H9 (cell line): Measurements from ENCODE around the gene DRGX. TPM values are rescaled to one million over a fixed set of nuclear protein-coding genes. Genes with fewer than 3 reads are reported as not detected.

Experiments used
- DNase-seq: peaks from one replicate; pipeline ENCODE4 v3.0.0-alpha.2; 2017
- H2AFZ ChIP-seq: one replicate; pipeline ENCODE4 v1.6.1; 2013; ENCODE audit warnings: mild to moderate bottlenecking, low read length, control low read depth, moderate library complexity
- H2AK5ac ChIP-seq: 2 replicates; pipeline ENCODE4 v1.6.1; 2013; ENCODE audit warnings: low read length, control low read depth, mixed read lengths; ENCODE audit not compliant: insufficient read length
- H2BK120ac ChIP-seq: one replicate; pipeline ENCODE4 v1.6.1; 2013; ENCODE audit warnings: low read depth, mild to moderate bottlenecking, low read length, control low read depth, inconsistent platforms; ENCODE audit not compliant: poor library complexity, severe bottlenecking
- H2BK12ac ChIP-seq: 2 replicates; pipeline ENCODE4 v1.6.1; 2013; ENCODE audit warnings: low read length, control low read depth, mixed read lengths, low read depth; ENCODE audit not compliant: insufficient read length
- H2BK15ac ChIP-seq: 2 replicates; pipeline ENCODE4 v1.6.1; 2013; ENCODE audit warnings: low read depth, low read length, control low read depth
- H2BK20ac ChIP-seq: one replicate; pipeline ENCODE4 v1.6.1; 2013; ENCODE audit warnings: low read depth, mild to moderate bottlenecking, low read length, control low read depth, inconsistent platforms; ENCODE audit not compliant: poor library complexity, severe bottlenecking
- H2BK5ac ChIP-seq: 2 replicates; pipeline ENCODE4 v1.6.1; 2013; ENCODE audit warnings: low read length, control low read depth, mixed read lengths; ENCODE audit not compliant: insufficient read length
- H3K14ac ChIP-seq: 2 replicates; pipeline ENCODE4 v1.6.1; 2013; ENCODE audit warnings: low read length, control low read depth; ENCODE audit not compliant: insufficient read depth
- H3K18ac ChIP-seq: 2 replicates; pipeline ENCODE4 v1.6.1; 2013; ENCODE audit warnings: low read depth, mild to moderate bottlenecking, mixed read lengths, low read length, control low read depth; ENCODE audit not compliant: insufficient read length
- H3K23ac ChIP-seq: 2 replicates; pipeline ENCODE4 v1.6.1; 2013; ENCODE audit warnings: low read length, control low read depth, mixed read lengths, low read depth; ENCODE audit not compliant: insufficient read length
- H3K23me2 ChIP-seq: 2 replicates; pipeline ENCODE4 v1.6.1; 2013; ENCODE audit warnings: low read depth, mild to moderate bottlenecking, mixed read lengths, low read length, control low read depth; ENCODE audit not compliant: insufficient read length, poor library complexity, severe bottlenecking
- H3K27ac ChIP-seq: 2 replicates; pipeline ENCODE4 v1.5.1; 2013; ENCODE audit warnings: low read length, control low read depth, mixed read lengths, low read depth; ENCODE audit not compliant: insufficient read length
- H3K27me3 ChIP-seq: 2 replicates; pipeline ENCODE4 v1.6.1; 2013; ENCODE audit warnings: low read length, control low read depth, inconsistent platforms; ENCODE audit not compliant: insufficient read depth
- H3K4ac ChIP-seq: 2 replicates; pipeline ENCODE4 v1.6.1; 2013; ENCODE audit warnings: low read depth, mild to moderate bottlenecking, control low read depth, inconsistent platforms, low read length, moderate library complexity
- H3K4me1 ChIP-seq: 2 replicates; pipeline ENCODE4 v1.6.1; 2013; ENCODE audit warnings: low read length, control low read depth, inconsistent platforms; ENCODE audit not compliant: insufficient read depth
- H3K4me2 ChIP-seq: 2 replicates; pipeline ENCODE4 v1.6.1; 2013; ENCODE audit warnings: low read length, control low read depth, mixed read lengths; ENCODE audit not compliant: insufficient read length, insufficient read depth
- H3K56ac ChIP-seq: 2 replicates; pipeline ENCODE4 v1.6.1; 2013; ENCODE audit warnings: low read depth, mild to moderate bottlenecking, mixed read lengths, low read length, control low read depth; ENCODE audit not compliant: insufficient read length
- H3K79me1 ChIP-seq: 2 replicates; pipeline ENCODE4 v1.6.1; 2013; ENCODE audit warnings: low read depth, mild to moderate bottlenecking, moderate library complexity, low read length, control low read depth, inconsistent platforms; ENCODE audit not compliant: insufficient read depth, poor library complexity, severe bottlenecking
- H3K79me2 ChIP-seq: 2 replicates; pipeline ENCODE4 v1.6.1; 2013; ENCODE audit warnings: low read length, control low read depth, inconsistent platforms; ENCODE audit not compliant: insufficient read depth
- H3K9ac ChIP-seq: 2 replicates; pipeline ENCODE4 v1.6.1; 2013; ENCODE audit warnings: low read length, control low read depth, mixed read lengths; ENCODE audit not compliant: insufficient read length; ENCODE audit errors: extremely low read depth
- H3K9me3 ChIP-seq: one replicate; pipeline ENCODE4 v1.6.1; 2013; ENCODE audit warnings: low read depth, low read length, inconsistent platforms; ENCODE audit not compliant: control insufficient read depth
- H3T11ph ChIP-seq: one replicate; pipeline ENCODE4 v1.6.1; 2013; ENCODE audit warnings: mild to moderate bottlenecking, low read length, control low read depth, inconsistent platforms
- H4K20me1 ChIP-seq: one replicate; pipeline ENCODE4 v1.6.1; 2013; ENCODE audit not compliant: control insufficient read depth, insufficient read length, insufficient read depth
- H4K5ac ChIP-seq: 2 replicates; pipeline ENCODE4 v1.6.1; 2013; ENCODE audit warnings: low read depth, mild to moderate bottlenecking, mixed read lengths, low read length, control low read depth; ENCODE audit not compliant: insufficient read length
- H4K8ac ChIP-seq: replicated peaks from 2 replicates; pipeline ENCODE4 v1.6.1; 2013; ENCODE audit warnings: low read length, control low read depth, mixed read lengths, low read depth; ENCODE audit not compliant: insufficient read length
- H4K91ac ChIP-seq: 2 replicates; pipeline ENCODE4 v1.6.1; 2013; ENCODE audit warnings: low read depth, mild to moderate bottlenecking, moderate library complexity, mixed read lengths, low read length, control low read depth; ENCODE audit not compliant: insufficient read length
- H3K27ac Mint-ChIP-seq, 3 experiments: 2 replicates in 2 of 3; 3 replicates in 1 of 3; pipeline ENCODE4 v1.8.0; 2020 to 2021; ENCODE audit warnings: mixed read lengths in 3 of 3, mild to moderate bottlenecking in 1 of 3, moderate library complexity in 1 of 3
- H3K27me3 Mint-ChIP-seq: 2 replicates; pipeline ENCODE4 v1.8.0; 2021; ENCODE audit warnings: low read depth, mild to moderate bottlenecking, moderate library complexity, mixed read lengths
- H3K36me3 Mint-ChIP-seq, 3 experiments: 2 replicates in 2 of 3; 3 replicates in 1 of 3; pipeline ENCODE4 v1.8.0; 2020 to 2021; ENCODE audit warnings: low read depth in 3 of 3, mixed read lengths in 3 of 3; ENCODE audit not compliant: insufficient read depth in 1 of 3
- H3K4me1 Mint-ChIP-seq, 2 experiments: 2 replicates each; pipeline ENCODE4 v1.8.0; 2020; ENCODE audit warnings: mixed read lengths in 2 of 2
- H3K4me3 Mint-ChIP-seq, 2 experiments: 2 replicates in 1 of 2; 3 replicates in 1 of 2; pipeline ENCODE4 v1.8.0; 2020 to 2021; ENCODE audit warnings: mild to moderate bottlenecking in 2 of 2, mixed read lengths in 2 of 2, moderate library complexity in 1 of 2
- H3K9me3 Mint-ChIP-seq, 2 experiments: 2 replicates in 1 of 2; 3 replicates in 1 of 2; pipeline ENCODE4 v1.8.0; 2020; ENCODE audit warnings: mild to moderate bottlenecking in 2 of 2, mixed read lengths in 2 of 2, moderate library complexity in 1 of 2
- WGBS: extraction: QIAGEN DNeasy Blood & Tissue Kit; methylation state at CpG from one replicate; pipeline ENCODE4 v1.1.7; 2013; ENCODE audit warnings: missing lambda C conversion rate, low lambda C conversion rate, mixed read lengths; ENCODE audit not compliant: insufficient read length; ENCODE audit errors: extremely low coverage; 5-methylcytosine and 5-hydroxymethylcytosine counted together
- total RNA-seq: library from RNA; stranded (reverse); gene quantifications from 2 replicates; pipeline ENCODE4 v1.2.1, GENCODE V29; 2021
- TF ChIP-seq, protein P1 (sequence below): fragments of 200-600 bp; sonication (generic); conservative IDR thresholded peaks from 3 replicates; pipeline ENCODE4 v1.8.0; 2021; ENCODE audit warnings: antibody characterized with exemption, mild to moderate bottlenecking

Gene DRGX
- total RNA-seq, 1 experiment from 2014 or later, result not detected

DNA sequence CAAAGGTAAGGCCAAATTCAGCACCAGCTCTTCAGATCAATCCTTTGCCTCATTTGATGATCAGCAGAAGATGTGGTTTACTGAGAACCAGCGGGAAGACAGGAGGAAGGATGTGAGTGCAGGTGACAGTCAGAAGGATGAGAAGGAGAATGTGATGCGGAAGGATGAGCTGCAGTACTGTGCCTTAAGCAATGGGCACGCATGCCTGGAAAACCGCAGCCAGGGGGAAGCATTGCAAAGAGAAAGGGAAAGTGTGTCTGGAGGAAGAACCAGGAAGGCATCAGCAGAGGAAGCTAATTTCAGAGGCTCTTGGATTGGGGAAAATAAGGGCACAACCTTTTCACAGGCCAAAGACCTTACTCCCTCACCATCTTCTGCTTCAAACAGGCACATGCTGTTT, 71.2 kb downstream of the DRGX start:
- Histone ChIP-seq H3K79me2 (no peaks in the 10 kb centered on the region), H3T11ph (no peak overlapping the region), H3K27me3 (no peaks in the 10 kb centered on the region), H3K4me2 (no peak overlapping the region), H2AFZ (no peak overlapping the region), H3K23ac (no peak overlapping the region), H2BK12ac (no peak overlapping the region), H4K20me1 (no peaks in the 10 kb centered on the region), H2AK5ac (no peak overlapping the region), H2BK120ac (no peak overlapping the region), H3K56ac (no peak overlapping the region), H3K79me1 (no peaks in the 10 kb centered on the region), H2BK5ac (no peak overlapping the region), H3K23me2 (no peaks in the 10 kb centered on the region), H3K4ac (no peak overlapping the region), H3K14ac (no peak overlapping the region), H4K5ac (no peak overlapping the region), H4K8ac (no peak overlapping the region), H3K9ac (no peak overlapping the region), H2BK20ac (no peak overlapping the region), H2BK15ac (no peak overlapping the region), H3K18ac (no peak overlapping the region), H3K4me1 (no peaks in the 10 kb centered on the region), H3K27ac (no peak overlapping the region), H3K9me3 (no peaks in the 10 kb centered on the region), H4K91ac (no peak overlapping the region)
- peak; percentile 44 for DNase-seq
- no peak overlapping the region for H3K4me3 Mint-ChIP-seq
- no peaks in the 10 kb centered on the region for H3K36me3 Mint-ChIP-seq
- H3K4me1 Mint-ChIP-seq, result peaks cover 4 to 6% of the 10 kb centered on the region in 2 experiments
- no CpG with 5 or more reads among the region's 4 CpGs for WGBS
- TF ChIP-seq, protein P1, sequence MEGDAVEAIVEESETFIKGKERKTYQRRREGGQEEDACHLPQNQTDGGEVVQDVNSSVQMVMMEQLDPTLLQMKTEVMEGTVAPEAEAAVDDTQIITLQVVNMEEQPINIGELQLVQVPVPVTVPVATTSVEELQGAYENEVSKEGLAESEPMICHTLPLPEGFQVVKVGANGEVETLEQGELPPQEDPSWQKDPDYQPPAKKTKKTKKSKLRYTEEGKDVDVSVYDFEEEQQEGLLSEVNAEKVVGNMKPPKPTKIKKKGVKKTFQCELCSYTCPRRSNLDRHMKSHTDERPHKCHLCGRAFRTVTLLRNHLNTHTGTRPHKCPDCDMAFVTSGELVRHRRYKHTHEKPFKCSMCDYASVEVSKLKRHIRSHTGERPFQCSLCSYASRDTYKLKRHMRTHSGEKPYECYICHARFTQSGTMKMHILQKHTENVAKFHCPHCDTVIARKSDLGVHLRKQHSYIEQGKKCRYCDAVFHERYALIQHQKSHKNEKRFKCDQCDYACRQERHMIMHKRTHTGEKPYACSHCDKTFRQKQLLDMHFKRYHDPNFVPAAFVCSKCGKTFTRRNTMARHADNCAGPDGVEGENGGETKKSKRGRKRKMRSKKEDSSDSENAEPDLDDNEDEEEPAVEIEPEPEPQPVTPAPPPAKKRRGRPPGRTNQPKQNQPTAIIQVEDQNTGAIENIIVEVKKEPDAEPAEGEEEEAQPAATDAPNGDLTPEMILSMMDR, result peak; percentile 55; the same call in 2 of the 3 replicates
- H3K9me3 Mint-ChIP-seq, result no peaks in the 10 kb centered on the region; a peak in 1 of 5 replicates
- H3K27me3 Mint-ChIP-seq, result peaks cover 8% of the 10 kb centered on the region
- no peak overlapping the region for H3K27ac Mint-ChIP-seq
